Esophagus muscularis mucosa (tissue), 4 donors: ENCODE measurements around the gene DTX3. TPM values are rescaled to one million over a fixed set of nuclear protein-coding genes. Genes with fewer than 3 reads are reported as not detected.

Experiments used
- DNase-seq: peaks from one replicate; pipeline ENCODE4 v3.0.0-alpha.2; 2017; ENCODE audit errors: extremely low spot score
- H3K27ac ChIP-seq, 4 donors: fragments of 200-600 bp; sonication (generic); replicated peaks in 1 of 4; 1 replicate in 3 of 4; 2 replicates in 1 of 4; pipeline ENCODE4 v1.5.1; 2016 to 2019; ENCODE audit warnings: mild to moderate bottlenecking in 1 of 4
- H3K27me3 ChIP-seq, 4 donors: fragments of 200-600 bp; sonication (generic); one replicate each; pipeline versions ENCODE4 v1.5.1 to v1.6.0; 2016 to 2019
- H3K36me3 ChIP-seq, 4 donors: fragments of 200-600 bp; sonication (generic); one replicate each; pipeline ENCODE4 v1.5.1; 2016 to 2019
- H3K4me1 ChIP-seq, 4 donors: fragments of 200-600 bp; sonication (generic); one replicate each; pipeline ENCODE4 v1.5.1; 2016 to 2019
- H3K4me3 ChIP-seq, 4 donors: fragments of 200-600 bp; sonication (generic); 1 replicate in 2 of 4; 2 replicates in 2 of 4; pipeline ENCODE4 v1.5.1; 2016 to 2019; ENCODE audit warnings: mild to moderate bottlenecking in 4 of 4, moderate library complexity in 1 of 4
- H3K9me3 ChIP-seq, 4 donors: fragments of 200-600 bp; sonication (generic); 1 replicate in 3 of 4; 2 replicates in 1 of 4; pipeline ENCODE4 v1.5.1; 2016 to 2019
- CTCF ChIP-seq, 3 experiments: fragments of 200-600 bp in 2 of 3; fragments of 450-650 bp in 1 of 3; sonication (generic) in 2 of 3; IDR thresholded peaks; one replicate each; pipeline ENCODE4 v1.5.1; 2017 to 2019; ENCODE audit warnings: antibody characterized with exemption in 3 of 3, mild to moderate bottlenecking in 2 of 3, moderate library complexity in 1 of 3
- EP300 ChIP-seq: sonication (generic); formaldehyde crosslinking; IDR thresholded peaks from one replicate; pipeline ENCODE4 v1.6.1; 2017; ENCODE audit warnings: antibody characterized with exemption
- POLR2A ChIP-seq: fragments of 450-650 bp; IDR thresholded peaks from one replicate; pipeline ENCODE4 v1.6.1; 2017; ENCODE audit warnings: antibody characterized with exemption, moderate library complexity, mild to moderate bottlenecking, low read depth
- POLR2AphosphoS5 ChIP-seq, 2 donors: sonication (generic); formaldehyde crosslinking; IDR thresholded peaks; one replicate each; pipeline ENCODE4 v1.6.1; 2017; ENCODE audit warnings: antibody characterized with exemption in 2 of 2
- WGBS: methylation state at CpG from one replicate; pipeline ENCODE4 v1.1.5; 2018; 5-methylcytosine and 5-hydroxymethylcytosine counted together
- intact Hi-C: fragments of 100-400 bp; cut with DNase I; formaldehyde crosslinking; loops from one replicate; pipeline ENCODE4 v1.15.1; 2023
- total RNA-seq, 4 donors: library from RNA; depleted of rRNA; stranded (reverse); fragments of >200 nt; gene quantifications; one replicate each; pipeline versions ENCODE4 v1.1.0 to v1.2.1, GENCODE V29; 2016

Gene DTX3
- total RNA-seq, 4 donors from 2014 or later = 39.0 to 68.6 (median 46.8) TPM

GRCh38 chr12:57613427-57614109 lies 8.9 kb downstream of the DTX3 start:
- Histone ChIP-seq H3K27me3 (peaks cover 0 to 17% (median 0%) of the 10 kb centered on the region in 4 donors), H3K27ac (peak overlapping the region; percentile 95 to 99 (median 96)), H3K36me3 (peaks cover 11 to 55% (median 26%) of the 10 kb centered on the region in 4 donors), H3K4me3 (peak overlapping the region in 3 of 4 donors; percentile 9 to 93 (median 92)), H3K4me1 (peaks cover 50 to 82% (median 79%) of the 10 kb centered on the region in 4 donors), H3K9me3 (no peaks in the 10 kb centered on the region)
- TF ChIP-seq CTCF (IDR thresholded peaks at IDR 0.05) = no peak
- DNase-seq = no peak
- WGBS = 80% methylated on average over 9 of the region's 10 CpGs
- intact Hi-C loops = no loop called here

- Histone ChIP-seq H3K36me3 (peaks cover 9 to 47% (median 24%) of the 10 kb centered on the region in 4 donors), H3K4me3 (peak overlapping the region in 2 of 4 donors; percentile 9 to 28), H3K9me3 (no peaks in the 10 kb centered on the region), H3K4me1 (peaks cover 49 to 75% (median 72%) of the 10 kb centered on the region in 4 donors), H3K27ac (peak overlapping the region; percentile 95 to 99 (median 96)), H3K27me3 (peaks cover 0 to 17% (median 0%) of the 10 kb centered on the region in 4 donors)
- intact Hi-C loops = no loop called here
- 50% methylated on average over 8 of the region's 14 CpGs for WGBS
- TF ChIP-seq POLR2AphosphoS5 (IDR thresholded peaks at IDR 0.05) (no peak), EP300 (no peak), POLR2A (no peak), CTCF (IDR thresholded peaks at IDR 0.05) (no peak)
- no peak for DNase-seq
Measured at GRCh38 chr12:57614178-57614947, 9.7 kb downstream of the DTX3 start.

- DNase-seq = no peak
- Histone ChIP-seq H3K4me3 (no peak overlapping the region), H3K9me3 (no peaks in the 10 kb centered on the region), H3K36me3 (peaks cover 9 to 47% (median 24%) of the 10 kb centered on the region in 4 donors), H3K4me1 (peaks cover 42 to 75% (median 68%) of the 10 kb centered on the region in 4 donors), H3K27me3 (peaks cover 0 to 21% (median 0%) of the 10 kb centered on the region in 4 donors), H3K27ac (peak overlapping the region in 3 of 4 donors; percentile 95 to 99 (median 95))
- intact Hi-C loops = no loop called here
- TF ChIP-seq POLR2A (no peak), EP300 (no peak)
- WGBS = 75% methylated on average over 11 of the region's 11 CpGs
Measured at GRCh38 chr12:57614948-57615500, 10.4 kb downstream of the DTX3 start.

GRCh38 chr12:57615637-57616036 lies 11.0 kb downstream of the DTX3 start:
- Histone ChIP-seq H3K27me3 (peaks cover 0 to 27% (median 2%) of the 10 kb centered on the region in 4 donors), H3K4me1 (peaks cover 39 to 75% (median 66%) of the 10 kb centered on the region in 4 donors), H3K36me3 (peaks cover 9 to 47% (median 24%) of the 10 kb centered on the region in 4 donors), H3K4me3 (no peak overlapping the region), H3K27ac (peak overlapping the region in 2 of 4 donors; percentile 40 to 95), H3K9me3 (no peaks in the 10 kb centered on the region)
- intact Hi-C loops = no loop called here
- DNase-seq = no peak
- TF ChIP-seq CTCF (IDR thresholded peaks at IDR 0.05) = no peak
- no peak for TF ChIP-seq EP300
- no peak for TF ChIP-seq POLR2AphosphoS5 (IDR thresholded peaks at IDR 0.05)
- TF ChIP-seq POLR2A = no peak
- 80% methylated on average over 5 of the region's 5 CpGs for WGBS
